GM19395 (cell line): ENCODE results near the gene HSPG2.

ENCODE experiments used
- ATAC-seq: cut with Tn5 transposase; IDR thresholded peaks from one replicate; pipeline ENCODE4 v1.9.1; 2021; ENCODE audit warnings: mild to moderate bottlenecking, moderate library complexity; ENCODE audit not compliant: unreplicated experiment

Gene HSPG2

GRCh38 chr1:21849909-21850576 lies 87.1 kb downstream of the HSPG2 start:
- ATAC-seq, result no peak

GRCh38 chr1:21848524-21849174 lies 88.5 kb downstream of the HSPG2 start:
- no peak for ATAC-seq

GRCh38 chr1:21847223-21848205 lies 89.6 kb downstream of the HSPG2 start:
- ATAC-seq, result no peak

GRCh38 chr1:21845646-21846641 lies 91.2 kb downstream of the HSPG2 start:
- ATAC-seq, result no peak

GRCh38 chr1:21843996-21844395 lies 93.1 kb downstream of the HSPG2 start:
- no peak for ATAC-seq

- no peak for ATAC-seq
These were observed 93.9 kb downstream of the HSPG2 start for GRCh38 chr1:21843208-21843607.

- ATAC-seq, result no peak
These were observed 94.4 kb downstream of the HSPG2 start for GRCh38 chr1:21842606-21843162.

- no peak for ATAC-seq
These were observed 95.2 kb downstream of the HSPG2 start for GRCh38 chr1:21841852-21842466.

GRCh38 chr1:21840981-21841380 lies 96.1 kb downstream of the HSPG2 start:
- no peak for ATAC-seq

- ATAC-seq, result no peak
These were observed 97.6 kb downstream of the HSPG2 start for GRCh38 chr1:21839337-21840037.

- ATAC-seq, result no peak
These were observed 98.6 kb downstream of the HSPG2 start for GRCh38 chr1:21838359-21839157.

GRCh38 chr1:21837476-21837875 lies 99.6 kb downstream of the HSPG2 start:
- no peak for ATAC-seq

- ATAC-seq, result no peak
These were observed 100.4 kb downstream of the HSPG2 start for GRCh38 chr1:21836729-21837128.

GRCh38 chr1:21836010-21836409 lies 101.1 kb downstream of the HSPG2 start:
- ATAC-seq, result no peak

GRCh38 chr1:21834666-21835065 lies 102.4 kb downstream of the HSPG2 start:
- no peak for ATAC-seq

- no peak for ATAC-seq
These were observed 103.0 kb downstream of the HSPG2 start for GRCh38 chr1:21834094-21834493.

- no peak for ATAC-seq
These were observed 103.6 kb downstream of the HSPG2 start for GRCh38 chr1:21833392-21833976.

GRCh38 chr1:21831454-21831970 lies 105.6 kb downstream of the HSPG2 start:
- ATAC-seq, result no peak
